ENCODE measurements around the gene XBP1.

XBP1 gene

GRCh38 chr22:28774378-28774777, 26.0 kb downstream of the XBP1 start:
- no peak overlapping the region for H3K4me3 ChIP-seq (ENCODE audit: low read depth, low read length)
- TF ChIP-seq CTCF (IDR thresholded peaks at IDR 0.05; ENCODE audit: borderline replicate concordance, insufficient read depth, low read depth, low read length): no peak

- H3K4me3 ChIP-seq (ENCODE audit: low read depth, low read length): peak overlapping the region; percentile 64
- TF ChIP-seq CTCF (IDR thresholded peaks at IDR 0.05; ENCODE audit: borderline replicate concordance, insufficient read depth, low read depth, low read length): no peak
Measured at GRCh38 chr22:28773461-28773867, 26.9 kb downstream of the XBP1 start.

- H3K4me3 ChIP-seq (ENCODE audit: low read depth, low read length): peak within 1 kb of the TSS; percentile 64
- TF ChIP-seq CTCF (IDR thresholded peaks at IDR 0.05; ENCODE audit: borderline replicate concordance, insufficient read depth, low read depth, low read length): peak; percentile 34; the same call in 1 of the 2 replicates
Measured at GRCh38 chr22:28772633-28773460, 27.5 kb downstream of the XBP1 start, which contains the start of gene CCDC117. Gene CCDC117 (plus strand): TSS chr22:28772695. CDS start chr22:28772850, 155 bp downstream.

- H3K4me3 ChIP-seq (ENCODE audit: low read depth, low read length): no peak overlapping the region
- no peak for TF ChIP-seq CTCF (IDR thresholded peaks at IDR 0.05; ENCODE audit: borderline replicate concordance, insufficient read depth, low read depth, low read length)
Measured at GRCh38 chr22:28771195-28771791, 29.1 kb downstream of the XBP1 start.

GRCh38 chr22:28769394-28770085, 30.8 kb downstream of the XBP1 start:
- no peak for TF ChIP-seq CTCF (IDR thresholded peaks at IDR 0.05; ENCODE audit: borderline replicate concordance, insufficient read depth, low read depth, low read length)
- no peak overlapping the region for H3K4me3 ChIP-seq (ENCODE audit: low read depth, low read length)

- no peak for TF ChIP-seq CTCF (IDR thresholded peaks at IDR 0.05; ENCODE audit: borderline replicate concordance, insufficient read depth, low read depth, low read length)
- H3K4me3 ChIP-seq (ENCODE audit: low read depth, low read length): no peak overlapping the region
Measured at GRCh38 chr22:28768701-28769393, 31.5 kb downstream of the XBP1 start.

Data from GM12875 (cell line).